MV-4-11 (cell line): ENCODE measurements around the gene FUT2.
"Not testable (repeated sequence)": the region's sequence is repeated elsewhere in the genome, so short reads cannot be mapped to it uniquely, and the experiment has no call there.

Experiments used
- DNase-seq: peaks from one replicate; lab custom pipeline; 2025; lab: John Stamatoyannopoulos, UW

Gene FUT2

GRCh38 chr19:48695743-48696352 lies at the start of gene FUT2:
Gene FUT2 (plus strand): TSS chr19:48695971. CDS start chr19:48702957, 6,986 bp downstream.
- no peak for DNase-seq

DNA sequence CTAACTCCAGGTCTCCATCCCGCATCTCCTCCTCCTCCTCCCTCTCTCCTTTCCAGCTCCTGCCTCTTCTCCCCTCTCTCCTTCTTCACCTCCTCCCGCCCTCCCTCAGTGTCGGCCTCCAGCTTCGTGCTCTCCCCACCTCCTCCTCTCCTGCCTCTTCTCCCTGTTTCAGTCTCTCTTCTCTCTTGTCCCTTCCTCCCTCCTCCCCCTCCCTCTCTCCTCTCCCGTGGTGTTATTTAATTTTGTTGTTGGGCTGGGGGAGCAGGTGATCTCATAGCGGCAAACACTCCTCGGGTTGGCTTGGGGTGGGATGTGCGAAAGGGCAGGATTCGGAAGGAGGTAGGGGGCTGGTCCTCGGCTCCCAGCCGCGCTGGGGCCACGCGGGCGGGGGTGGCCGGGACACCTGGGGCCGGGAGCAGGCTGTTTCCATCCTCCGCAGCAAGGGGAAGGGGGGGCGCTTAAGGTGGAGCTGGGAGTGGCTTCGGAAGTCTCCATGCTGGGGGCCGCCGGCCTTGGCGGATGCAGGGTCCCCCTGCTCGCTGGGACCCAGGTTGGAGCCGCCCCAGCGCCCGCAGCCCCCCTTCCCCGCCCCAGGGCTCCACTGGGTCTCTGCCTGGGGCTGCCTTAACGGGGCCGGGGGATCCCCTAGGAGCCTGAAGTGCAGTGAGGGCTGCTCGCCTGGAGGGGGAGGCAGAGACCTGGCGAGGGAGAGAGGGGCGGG lies 49.6 kb upstream of the FUT2 start, which contains the start of gene CA11:
CA11 (minus strand) TSS at position 187 of the 721 bp plus-strand sequence. CDS start 555 bp downstream, outside the sequence.
- DNase-seq: peak; percentile 74

DNA sequence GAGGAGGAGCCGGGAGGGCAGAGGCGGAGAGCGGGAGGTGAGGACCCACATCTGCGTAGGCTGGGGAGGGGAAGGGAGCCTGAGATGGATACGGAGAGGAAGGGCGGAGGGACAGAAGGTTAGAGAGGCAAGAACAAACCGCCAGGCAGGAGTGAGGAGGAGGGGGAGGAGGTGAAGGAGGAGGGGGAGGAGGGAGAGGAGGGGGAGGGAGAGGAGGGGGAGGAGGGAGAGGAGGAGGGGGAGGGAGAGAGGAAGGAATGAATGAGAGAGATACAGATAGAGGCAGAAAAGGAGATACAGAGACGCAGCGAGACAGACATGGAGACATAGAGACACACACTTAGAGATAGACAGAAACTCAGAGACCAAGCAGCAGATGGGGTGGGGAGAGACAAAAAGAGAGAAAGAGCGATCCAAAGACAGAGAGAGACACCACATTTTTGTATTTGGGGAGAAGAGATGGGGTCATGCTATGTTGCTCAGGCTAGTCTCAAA lies 49.0 kb upstream of the FUT2 start:
- DNase-seq: no peak

DNA sequence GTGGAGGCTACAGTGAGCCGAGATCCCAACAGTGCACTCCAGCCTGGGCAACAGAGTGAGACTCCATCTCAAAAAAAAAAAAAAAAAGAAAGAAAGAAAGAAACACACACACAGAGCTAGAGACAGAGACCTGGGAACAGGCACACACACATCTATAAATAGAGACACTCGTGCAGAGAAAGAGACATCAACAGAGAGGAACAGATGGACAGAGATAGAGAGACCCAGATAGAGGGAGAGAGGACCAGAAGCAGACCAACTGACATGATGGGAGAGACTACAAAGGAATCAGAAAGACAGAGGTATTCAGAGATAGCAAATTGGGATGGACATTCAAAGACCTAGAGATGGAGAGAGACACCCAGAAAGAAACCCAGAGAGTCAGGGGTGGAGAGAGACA lies 47.6 kb upstream of the FUT2 start:
- no peak for DNase-seq

- no peak for DNase-seq
Measured at GRCh38 chr19:48650974-48651682, 44.6 kb upstream of the FUT2 start.

GRCh38 chr19:48651683-48652048 lies 44.1 kb upstream of the FUT2 start:
- DNase-seq: no peak

GRCh38 chr19:48654299-48655059 lies 41.3 kb upstream of the FUT2 start:
- no peak for DNase-seq

DNA sequence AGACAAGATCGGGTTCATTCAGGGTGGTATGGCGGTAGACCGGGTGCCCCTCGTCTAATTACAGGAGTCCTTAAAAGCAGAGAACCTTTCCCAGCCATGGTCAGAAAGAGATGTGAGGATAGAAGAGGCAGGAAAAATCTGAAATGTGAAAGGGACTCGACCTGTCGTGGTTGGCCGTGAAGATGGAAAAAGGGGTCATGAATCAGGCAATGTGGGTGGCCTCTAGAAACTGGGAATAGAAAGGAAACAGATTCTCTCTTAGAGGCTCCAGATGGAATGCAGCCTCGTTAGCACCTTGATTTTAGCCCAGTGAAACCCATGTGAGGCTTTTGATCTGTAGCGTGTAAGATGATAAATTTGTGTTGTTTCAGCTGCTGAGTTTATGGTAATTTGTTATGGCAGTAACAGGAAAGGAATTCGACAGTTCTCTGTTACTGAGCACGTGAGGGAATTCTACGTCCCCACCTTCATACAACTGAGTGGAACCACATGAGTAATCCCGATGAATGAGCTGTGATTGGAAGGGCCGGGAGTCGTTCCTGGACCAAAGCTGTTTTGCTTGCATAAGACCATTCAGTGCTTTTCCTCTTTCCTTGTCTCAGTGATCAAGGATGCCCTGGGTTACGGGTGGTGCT lies 38.8 kb upstream of the FUT2 start:
- no peak for DNase-seq

DNA sequence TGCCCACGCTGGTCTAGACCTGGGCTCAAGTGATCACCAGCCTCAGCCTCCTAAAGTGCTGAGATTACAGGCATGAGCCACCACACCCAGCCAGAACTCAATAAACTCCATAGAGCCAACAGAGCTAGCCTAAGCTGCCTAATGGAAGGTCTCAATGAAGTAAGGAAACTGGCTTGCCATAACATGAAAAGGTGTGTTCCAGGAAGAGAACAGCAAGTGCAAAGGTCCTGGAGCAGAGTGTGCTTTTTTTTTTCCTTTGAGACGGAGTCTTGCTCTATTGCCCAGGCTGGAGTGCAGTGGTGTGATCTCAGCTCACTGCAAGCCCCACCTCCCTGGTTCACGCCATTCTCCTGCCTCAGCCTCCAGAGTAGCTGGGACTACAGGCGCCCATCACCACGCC lies 37.9 kb upstream of the FUT2 start:
- not testable (repeated sequence) for DNase-seq

- DNase-seq: no peak
Measured at GRCh38 chr19:48658483-48658882, 37.3 kb upstream of the FUT2 start.

GRCh38 chr19:48659768-48660167 lies 36.0 kb upstream of the FUT2 start:
- DNase-seq: peak; percentile 40

DNA sequence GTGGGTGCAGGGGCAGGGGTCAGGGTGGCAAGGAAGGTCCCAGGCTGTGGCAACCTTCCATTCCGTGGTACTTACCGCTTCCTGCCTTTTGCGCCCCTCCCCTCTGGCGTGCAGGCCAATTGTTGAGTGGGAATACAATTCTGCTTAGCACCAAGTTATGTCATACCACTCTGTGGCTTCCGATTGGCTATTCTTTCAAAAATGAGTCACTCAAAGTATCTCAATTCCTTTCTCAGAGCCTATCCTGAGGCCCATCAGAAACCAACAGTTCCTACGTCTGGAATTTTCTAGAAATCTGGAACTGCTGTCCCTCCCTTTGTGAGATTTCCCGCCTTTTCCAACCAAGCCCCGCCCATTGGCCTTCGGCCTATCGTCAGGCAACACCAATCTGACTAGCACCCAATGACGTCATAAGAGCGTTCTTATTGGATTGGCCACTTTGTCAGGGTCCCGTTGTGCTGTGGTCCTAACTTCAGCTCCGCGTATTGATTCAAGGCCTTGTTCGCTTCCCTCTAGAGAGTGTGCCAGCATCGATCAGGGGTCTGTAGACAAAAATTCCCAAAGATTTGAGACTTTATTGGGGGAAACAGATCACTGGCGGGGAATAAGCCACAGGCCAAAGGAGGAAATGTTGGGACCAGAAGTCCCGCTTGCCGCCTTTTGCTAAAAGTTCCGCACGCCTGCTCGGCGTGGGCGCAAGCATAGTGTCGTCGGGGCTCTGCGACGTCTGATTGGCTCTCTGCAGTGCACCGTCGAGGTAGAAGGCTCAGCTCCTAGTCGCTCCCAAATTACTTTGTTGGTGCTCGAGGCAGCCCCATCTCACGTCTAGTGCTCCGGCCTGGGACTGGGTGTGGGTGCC lies 34.7 kb upstream of the FUT2 start:
- DNase-seq: peak; percentile 98

DNA sequence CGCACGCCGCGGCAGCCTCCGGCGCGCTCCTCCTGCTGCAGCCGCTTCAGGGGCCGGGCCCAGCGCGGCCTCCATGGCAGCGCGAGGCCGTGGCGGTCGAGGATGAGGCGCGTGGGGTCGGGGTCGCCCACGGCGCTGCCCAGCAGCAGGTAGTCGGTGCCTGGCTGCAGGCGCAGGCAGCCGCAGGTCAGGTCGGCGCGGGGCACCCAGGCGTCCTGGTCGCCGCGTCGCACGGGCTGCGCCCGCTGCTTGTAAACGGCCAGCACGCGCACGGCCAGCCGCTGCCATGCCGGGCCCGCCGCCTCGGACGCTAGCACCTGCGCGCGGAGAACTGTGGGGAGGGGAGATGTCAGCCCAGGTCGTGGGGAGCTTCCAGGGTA lies 34.1 kb upstream of the FUT2 start:
- no peak for DNase-seq

DNA sequence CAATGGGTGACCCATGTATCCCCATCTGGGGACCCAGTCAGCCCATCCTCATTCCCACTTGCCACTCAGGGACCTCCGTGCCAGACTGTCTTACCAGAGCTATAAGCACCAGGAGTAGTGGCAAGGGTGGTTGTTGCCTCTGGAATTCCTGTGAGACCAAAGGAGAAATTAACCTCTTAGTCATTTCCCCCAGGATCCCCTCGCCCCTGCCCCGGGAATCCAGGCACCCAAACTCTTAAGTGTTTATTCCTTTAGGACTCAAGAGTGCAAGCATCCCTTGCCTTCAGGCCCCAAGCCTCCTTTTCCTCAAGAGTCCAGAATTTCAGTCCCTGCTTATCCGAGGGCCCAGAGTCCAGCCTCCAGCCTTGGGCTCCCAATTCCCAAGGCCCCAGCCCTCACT lies 32.1 kb upstream of the FUT2 start:
- DNase-seq: no peak

DNA sequence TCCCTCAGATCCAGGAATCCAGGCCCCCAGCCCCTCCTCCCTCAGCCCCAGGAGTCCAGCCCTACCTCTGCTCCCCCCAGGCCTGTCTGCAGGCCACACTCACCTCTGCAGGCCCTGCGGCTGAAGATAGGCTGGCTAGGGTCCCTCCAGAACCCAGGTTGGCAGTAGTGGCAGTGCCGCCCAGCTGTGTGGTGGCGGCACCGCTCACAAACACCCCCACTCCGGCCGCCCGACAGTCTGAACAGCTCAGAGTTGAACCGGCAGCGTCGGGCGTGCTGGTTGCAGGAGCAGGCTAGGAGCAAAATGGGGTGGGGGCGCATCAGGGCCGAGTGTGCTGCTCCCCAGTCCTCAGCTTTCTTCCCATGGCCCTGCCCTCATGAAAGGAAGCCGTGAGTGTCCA lies 31.3 kb upstream of the FUT2 start:
- DNase-seq: no peak

GRCh38 chr19:48665786-48666185 lies 30.0 kb upstream of the FUT2 start:
- DNase-seq: no peak

- DNase-seq: no peak
Measured at GRCh38 chr19:48668332-48668731, 27.4 kb upstream of the FUT2 start.

DNA sequence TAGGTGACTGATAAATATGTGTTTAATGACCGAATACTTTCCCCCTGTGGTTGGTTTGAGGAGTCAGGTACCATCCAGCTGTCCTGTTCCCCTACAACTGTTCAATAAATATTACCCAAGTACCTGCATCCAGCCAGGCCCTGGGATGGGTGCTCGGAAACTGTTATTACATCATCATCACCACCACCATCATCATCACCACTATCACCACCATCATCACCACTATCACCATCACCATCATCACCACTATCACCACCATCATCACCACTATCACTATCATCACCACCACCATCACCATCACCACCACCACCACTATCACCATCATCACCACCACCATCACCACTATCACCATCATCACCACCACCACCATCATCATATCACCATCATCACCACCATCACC lies 27.0 kb upstream of the FUT2 start:
- DNase-seq: no peak

DNA sequence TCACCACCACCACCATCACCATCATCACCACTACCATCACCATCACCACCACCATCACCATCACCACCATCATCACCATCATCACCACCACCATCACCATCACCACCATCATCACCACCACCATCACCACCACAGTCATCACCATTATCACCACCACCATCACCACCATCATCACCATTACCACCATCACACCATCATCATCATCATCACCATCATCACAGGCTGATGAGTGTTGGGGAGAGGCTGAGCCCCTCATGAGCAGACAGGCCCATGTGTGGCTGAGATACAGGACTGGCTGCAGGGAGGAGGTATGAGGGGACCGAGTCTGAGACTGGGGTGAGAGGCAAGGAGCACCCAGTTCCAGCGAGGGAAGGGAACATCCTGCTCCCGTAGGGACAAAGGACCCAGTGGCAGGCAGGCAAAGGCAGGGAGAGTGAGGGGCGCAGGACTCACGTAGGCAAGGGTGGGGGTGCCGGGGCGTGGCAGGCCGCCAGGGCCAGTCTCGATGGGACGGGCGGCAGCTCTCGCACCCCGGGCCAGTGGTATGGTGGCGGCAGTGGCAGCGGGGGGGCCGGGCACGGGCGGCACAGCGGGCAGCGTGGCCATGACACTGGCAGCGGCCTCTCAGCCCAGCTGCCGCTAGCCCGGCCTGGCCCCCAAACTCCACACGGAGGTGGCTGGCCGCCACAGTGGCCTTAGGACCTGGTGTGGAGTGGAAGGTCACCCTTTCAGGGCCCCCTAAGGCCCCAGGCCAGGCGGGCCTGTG lies 25.7 kb upstream of the FUT2 start:
- DNase-seq: no peak
